Neural progenitor cell (in vitro differentiated cells): ENCODE data around the gene IFITM10. TPM values are rescaled to one million over a fixed set of nuclear protein-coding genes. Genes with fewer than 3 reads are reported as not detected.

ENCODE experiments used
- DNase-seq: peaks from one replicate; pipeline ENCODE4 v3.0.0-alpha.2; 2016; ENCODE audit warnings: low spot score
- H2AFZ ChIP-seq: fragments of 200-600 bp; sonication (generic); replicated peaks from 2 replicates; pipeline ENCODE4 v1.6.1; 2016; ENCODE audit warnings: antibody characterized with exemption
- H3F3A ChIP-seq: fragments of 200-600 bp; sonication (generic); 2 replicates; pipeline ENCODE4 v1.6.1; 2016; ENCODE audit warnings: antibody characterized with exemption, low read depth
- H3K27ac ChIP-seq: fragments of 200-600 bp; sonication (generic); 2 replicates; pipeline ENCODE4 v1.5.1; 2016; ENCODE audit warnings: mild to moderate bottlenecking
- H3K27me3 ChIP-seq: fragments of 200-600 bp; sonication (generic); 2 replicates; pipeline ENCODE4 v1.6.1; 2016; ENCODE audit warnings: mild to moderate bottlenecking, moderate library complexity
- H3K36me3 ChIP-seq: fragments of 200-600 bp; sonication (generic); 2 replicates; pipeline ENCODE4 v1.5.1; 2016
- H3K4me1 ChIP-seq: fragments of 200-600 bp; sonication (generic); 2 replicates; pipeline ENCODE4 v1.6.1; 2016; ENCODE audit warnings: mixed run types
- H3K4me2 ChIP-seq: fragments of 200-600 bp; sonication (generic); 2 replicates; pipeline ENCODE4 v1.6.1; 2016
- H3K4me3 ChIP-seq: fragments of 200-600 bp; sonication (generic); 2 replicates; pipeline ENCODE4 v1.5.1; 2016
- H3K79me2 ChIP-seq: fragments of 200-600 bp; sonication (generic); 2 replicates; pipeline ENCODE4 v1.6.1; 2016; ENCODE audit warnings: low read depth
- H3K9ac ChIP-seq: fragments of 200-600 bp; sonication (generic); 2 replicates; pipeline ENCODE4 v1.6.1; 2016
- H3K9me3 ChIP-seq: fragments of 200-600 bp; sonication (generic); 2 replicates; pipeline ENCODE4 v1.5.1; 2016; ENCODE audit warnings: low read depth
- H4K20me1 ChIP-seq: fragments of 200-600 bp; sonication (generic); 2 replicates; pipeline ENCODE4 v1.6.1; 2016; ENCODE audit warnings: low read depth
- H3K27ac Mint-ChIP-seq: 3 replicates; pipeline ENCODE4 v1.8.0; 2021; ENCODE audit warnings: mixed read lengths
- H3K27me3 Mint-ChIP-seq: 2 replicates; pipeline ENCODE4 v1.8.0; 2022; ENCODE audit warnings: low read depth, mild to moderate bottlenecking, inconsistent platforms, moderate library complexity, mixed read lengths; ENCODE audit not compliant: insufficient read depth
- H3K36me3 Mint-ChIP-seq: 3 replicates; pipeline ENCODE4 v1.8.0; 2021; ENCODE audit warnings: mixed read lengths
- H3K4me1 Mint-ChIP-seq: 3 replicates; pipeline ENCODE4 v1.8.0; 2021; ENCODE audit warnings: mixed read lengths
- H3K4me3 Mint-ChIP-seq: 3 replicates; pipeline ENCODE4 v1.8.0; 2021; ENCODE audit warnings: mild to moderate bottlenecking, moderate library complexity, mixed read lengths
- H3K9me3 Mint-ChIP-seq: 3 replicates; pipeline ENCODE4 v1.8.0; 2020; ENCODE audit warnings: mixed read lengths
- CTCF ChIP-seq: fragments of 200-600 bp; sonication (generic); IDR thresholded peaks from 2 replicates; pipeline ENCODE4 v1.5.1; 2017; ENCODE audit warnings: antibody characterized with exemption, mild to moderate bottlenecking
- EZH2 ChIP-seq: fragments of 200-600 bp; sonication (generic); IDR thresholded peaks from 2 replicates; pipeline ENCODE4 v1.6.1; 2017; ENCODE audit warnings: antibody characterized with exemption, mild to moderate bottlenecking, moderate library complexity
- EZH2phosphoT487 ChIP-seq: fragments of 200-600 bp; sonication (generic); IDR thresholded peaks from 2 replicates; pipeline ENCODE4 v1.6.1; 2017; ENCODE audit warnings: antibody characterized with exemption
- total RNA-seq: library from RNA; depleted of rRNA; stranded (reverse); fragments of >200 nt; gene quantifications from 2 replicates; pipeline ENCODE4 v1.2.3, GENCODE V29; 2015; ENCODE audit warnings: low replicate concordance

The IFITM10 gene
- total RNA-seq, 1 donor from 2014 or later, result not detected

- Histone ChIP-seq H3F3A (no peaks in the 10 kb centered on the region), H3K4me2 (no peak overlapping the region), H3K36me3 (no peaks in the 10 kb centered on the region), H3K9me3 (no peaks in the 10 kb centered on the region), H2AFZ (no peak overlapping the region), H3K27ac (no peak overlapping the region), H3K4me3 (no peak overlapping the region), H3K27me3 (peaks cover 15% of the 10 kb centered on the region), H3K4me1 (peaks cover 5% of the 10 kb centered on the region), H3K9ac (no peak overlapping the region), H4K20me1 (no peaks in the 10 kb centered on the region), H3K79me2 (no peaks in the 10 kb centered on the region)
- Mint-ChIP-seq H3K4me3 (no peak overlapping the region), H3K27me3 (peaks cover 11% of the 10 kb centered on the region), H3K9me3 (peaks cover 14% of the 10 kb centered on the region), H3K4me1 (peaks cover 7% of the 10 kb centered on the region), H3K36me3 (no peaks in the 10 kb centered on the region), H3K27ac (no peak overlapping the region)
- no peak for TF ChIP-seq CTCF
- TF ChIP-seq EZH2, result no peak
- TF ChIP-seq EZH2phosphoT487, result no peak
- DNase-seq, result no peak
These were observed 45.0 kb downstream of the IFITM10 start for GRCh38 chr11:1705126-1706052.

- peaks cover 7% of the 10 kb centered on the region for H3K27me3 ChIP-seq
- H4K20me1 ChIP-seq, result no peaks in the 10 kb centered on the region
- H3K4me2 ChIP-seq, result no peak overlapping the region
- DNase-seq, result no peak
- H3K9me3 Mint-ChIP-seq, result peaks cover 18% of the 10 kb centered on the region
- H3K36me3 Mint-ChIP-seq, result no peaks in the 10 kb centered on the region
- H3K4me3 Mint-ChIP-seq, result no peak overlapping the region
- no peaks in the 10 kb centered on the region for H3F3A ChIP-seq
- H3K27ac Mint-ChIP-seq, result no peak overlapping the region
- H2AFZ ChIP-seq, result no peak overlapping the region
- no peak for TF ChIP-seq CTCF
- TF ChIP-seq EZH2phosphoT487, result no peak
- TF ChIP-seq EZH2, result no peak
- no peaks in the 10 kb centered on the region for H3K36me3 ChIP-seq
- H3K9ac ChIP-seq, result no peak overlapping the region
- peaks cover 5% of the 10 kb centered on the region for H3K4me1 ChIP-seq
- no peak overlapping the region for H3K27ac ChIP-seq
- peaks cover 11% of the 10 kb centered on the region for H3K4me1 Mint-ChIP-seq
- H3K9me3 ChIP-seq, result no peaks in the 10 kb centered on the region
- H3K27me3 Mint-ChIP-seq, result peaks cover 7% of the 10 kb centered on the region
- no peaks in the 10 kb centered on the region for H3K79me2 ChIP-seq
- no peak overlapping the region for H3K4me3 ChIP-seq
These were observed 47.2 kb downstream of the IFITM10 start for GRCh38 chr11:1703146-1703545.

GRCh38 chr11:1702506-1702905 lies 47.9 kb downstream of the IFITM10 start:
- Histone ChIP-seq H3F3A (no peaks in the 10 kb centered on the region), H4K20me1 (no peaks in the 10 kb centered on the region), H3K4me1 (peaks cover 5% of the 10 kb centered on the region), H3K9me3 (no peaks in the 10 kb centered on the region), H3K36me3 (no peaks in the 10 kb centered on the region), H3K4me3 (no peak overlapping the region), H3K27me3 (peaks cover under 1% of the 10 kb centered on the region), H3K4me2 (no peak overlapping the region), H3K9ac (no peak overlapping the region), H2AFZ (no peak overlapping the region), H3K79me2 (no peaks in the 10 kb centered on the region), H3K27ac (no peak overlapping the region)
- H3K27ac Mint-ChIP-seq, result no peak overlapping the region
- peaks cover 11% of the 10 kb centered on the region for H3K4me1 Mint-ChIP-seq
- TF ChIP-seq EZH2phosphoT487, result no peak
- no peak for TF ChIP-seq EZH2
- TF ChIP-seq CTCF, result no peak
- H3K27me3 Mint-ChIP-seq, result peaks cover 7% of the 10 kb centered on the region
- H3K9me3 Mint-ChIP-seq, result peaks cover 18% of the 10 kb centered on the region
- no peaks in the 10 kb centered on the region for H3K36me3 Mint-ChIP-seq
- no peak overlapping the region for H3K4me3 Mint-ChIP-seq
- DNase-seq, result no peak
